Stimulated activated naive CD8-positive, alpha-beta T cell treated with anti-CD3 and anti-CD28 coated beads, Interleukin-15, amount 100 ng/mL, for 72 hours (primary cell): ENCODE results near the gene DNMT3B.
A peak's percentile ranks its signal among the peaks of the same experiment; 100 is the strongest.

ENCODE experiments used
- ATAC-seq: fragments of 150-1000 bp; cut with Tn5 transposase; 2 replicates; pipeline ENCODE4 v1.10.0; 2021; ENCODE audit warnings: mild to moderate bottlenecking, moderate library complexity
- DNase-seq, 2 donors: peaks; one replicate each; pipeline ENCODE4 v3.0.0; 2021 to 2022
- H3K27ac Mint-ChIP-seq, 2 donors: one replicate each; pipeline ENCODE4 v1.8.0; 2022; ENCODE audit warnings: mild to moderate bottlenecking in 2 of 2, mixed read lengths in 2 of 2, moderate library complexity in 2 of 2
- H3K27me3 Mint-ChIP-seq: one replicate; pipeline ENCODE4 v1.8.0; 2022; ENCODE audit warnings: mixed read lengths
- H3K4me1 Mint-ChIP-seq: one replicate; pipeline ENCODE4 v1.8.0; 2022; ENCODE audit warnings: mild to moderate bottlenecking, mixed read lengths
- H3K4me3 Mint-ChIP-seq, 2 donors: one replicate each; pipeline ENCODE4 v1.8.0; 2022; ENCODE audit warnings: mild to moderate bottlenecking in 2 of 2, mixed read lengths in 2 of 2, moderate library complexity in 1 of 2
- H3K9me3 Mint-ChIP-seq, 2 donors: one replicate each; pipeline ENCODE4 v1.8.0; 2022; ENCODE audit warnings: mixed read lengths in 2 of 2

The DNMT3B gene

DNA sequence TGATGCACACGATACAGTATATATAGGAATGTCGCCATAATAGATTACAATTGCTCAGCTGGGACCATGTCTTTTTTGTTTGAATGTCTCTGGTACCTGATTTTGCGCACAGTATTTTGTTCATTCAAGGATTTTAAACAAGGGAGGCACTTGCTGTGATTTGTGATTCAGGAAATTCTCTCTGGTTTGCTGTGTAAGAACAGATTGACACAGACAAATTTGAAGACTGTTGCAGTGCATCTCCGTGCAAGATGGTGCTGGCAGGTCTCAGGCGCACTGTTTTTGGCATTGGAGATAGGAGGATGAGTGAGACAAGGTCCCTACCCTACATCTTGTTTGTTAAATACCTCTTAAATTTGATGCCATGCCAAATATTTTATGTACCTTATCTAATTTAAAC, 60.0 kb downstream of the DNMT3B start:
- no peaks in the 10 kb centered on the region for H3K9me3 Mint-ChIP-seq
- no peak for DNase-seq
- peaks cover 48% of the 10 kb centered on the region for H3K4me1 Mint-ChIP-seq
- H3K27ac Mint-ChIP-seq = no peak overlapping the region
- ATAC-seq = no peak
- H3K27me3 Mint-ChIP-seq = no peaks in the 10 kb centered on the region
- peak overlapping the region; percentile 91 to 93 for H3K4me3 Mint-ChIP-seq

DNA sequence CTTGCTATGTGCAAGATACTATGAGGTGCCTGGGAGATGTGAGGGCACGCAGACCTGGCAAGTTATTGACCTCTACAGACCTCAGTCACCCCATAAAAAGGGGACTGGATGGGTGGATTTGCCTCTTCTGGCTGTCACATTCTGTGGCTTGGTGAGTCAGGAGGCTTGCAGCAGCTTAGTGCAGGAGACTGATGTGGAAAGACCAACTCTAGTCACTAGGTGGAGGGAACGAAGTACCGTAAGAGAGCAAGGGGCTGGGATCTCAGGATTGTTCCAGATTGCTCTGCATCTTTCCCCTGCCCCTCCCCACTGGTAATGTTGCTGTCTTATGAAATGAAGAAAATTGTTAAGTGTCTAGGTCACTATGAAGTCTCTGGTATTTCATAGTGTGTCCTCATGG, 60.9 kb downstream of the DNMT3B start:
- H3K27me3 Mint-ChIP-seq = no peaks in the 10 kb centered on the region
- no peaks in the 10 kb centered on the region for H3K9me3 Mint-ChIP-seq
- H3K4me1 Mint-ChIP-seq = peaks cover 50% of the 10 kb centered on the region
- H3K27ac Mint-ChIP-seq = peak overlapping the region in 1 of 2 donors; percentile 13
- DNase-seq (peak in 1 of 2 donors; percentile 20), ATAC-seq (no peak)
- peak overlapping the region; percentile 4 to 43 for H3K4me3 Mint-ChIP-seq

DNA sequence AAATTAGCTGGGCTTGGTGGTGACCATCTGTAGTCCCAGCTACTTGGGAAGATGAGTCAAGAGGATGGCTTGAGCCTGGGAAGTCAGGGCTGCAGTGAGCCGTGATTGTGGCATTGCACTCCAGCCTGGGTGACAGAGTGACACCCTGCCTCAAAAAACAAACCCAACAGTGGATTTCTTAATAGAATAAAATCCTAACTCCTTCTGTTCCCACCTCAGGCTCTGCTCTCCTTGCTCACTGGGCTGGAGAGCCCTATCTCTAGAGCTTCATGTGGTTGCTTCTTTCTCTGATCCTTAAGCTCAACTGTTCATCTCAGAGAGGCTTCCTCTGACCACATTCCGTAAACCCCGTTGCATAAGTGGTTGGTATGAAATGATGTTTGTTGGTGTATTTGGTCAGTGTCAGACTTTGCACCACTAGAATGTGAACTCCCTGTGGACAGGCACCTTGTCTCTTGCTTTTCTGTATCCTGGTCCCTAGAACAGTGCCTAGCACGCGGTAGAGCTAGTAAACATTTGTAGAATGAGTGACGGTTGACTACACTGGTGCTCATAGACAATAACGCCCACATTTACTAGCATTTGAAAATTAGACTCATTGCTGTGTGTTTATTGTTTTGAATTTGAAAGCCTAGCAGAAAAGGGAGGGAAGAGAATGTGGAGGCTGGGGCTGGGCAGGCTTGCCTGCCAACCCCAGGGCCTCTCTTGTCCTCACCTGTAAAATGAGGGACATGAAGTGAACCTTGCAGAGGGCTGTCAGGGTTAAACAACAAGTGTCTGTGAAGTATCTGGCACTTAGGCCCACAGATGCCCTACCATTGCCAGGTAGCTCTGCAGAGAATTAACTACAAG, 61.8 kb downstream of the DNMT3B start:
- Mint-ChIP-seq H3K4me1 (peaks cover 55% of the 10 kb centered on the region), H3K27ac (no peak overlapping the region), H3K4me3 (peak overlapping the region in 1 of 2 donors; percentile 4), H3K9me3 (no peaks in the 10 kb centered on the region), H3K27me3 (no peaks in the 10 kb centered on the region)
- no peak for ATAC-seq
- DNase-seq = no peak

DNA sequence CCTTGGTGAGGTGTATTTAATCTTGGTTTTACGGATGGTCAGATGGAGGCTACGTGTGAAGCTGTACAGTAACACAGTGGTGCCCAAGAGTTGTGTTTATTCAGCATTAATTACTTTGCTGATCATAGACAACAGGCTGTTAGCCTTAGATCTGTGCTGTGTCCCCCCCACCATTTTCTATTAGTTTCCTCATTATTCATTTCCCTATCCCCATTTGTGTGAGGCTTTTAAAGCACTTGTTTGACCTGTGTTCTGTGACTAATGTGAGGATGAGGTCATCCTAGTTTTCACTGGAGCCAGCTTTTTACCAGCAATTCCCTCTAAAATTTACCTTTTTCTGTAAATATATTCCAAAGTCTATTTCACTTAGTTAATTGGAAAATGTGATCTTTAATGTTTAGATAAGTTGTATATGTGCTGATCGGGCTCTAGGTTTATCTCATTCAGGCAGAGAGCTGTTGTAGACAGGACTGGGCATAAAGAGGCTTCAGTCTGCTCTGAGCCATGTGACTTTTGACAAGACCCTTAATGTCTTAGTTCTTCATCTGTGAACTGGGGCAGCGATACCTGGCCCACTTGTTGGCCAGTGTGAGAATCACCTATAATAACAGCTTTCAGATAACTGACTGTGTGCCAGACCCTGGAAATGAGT, 66.0 kb downstream of the DNMT3B start:
- DNase-seq (no peak), ATAC-seq (no peak)
- Mint-ChIP-seq H3K4me1 (peaks cover 65% of the 10 kb centered on the region), H3K9me3 (no peaks in the 10 kb centered on the region), H3K27ac (no peak overlapping the region), H3K27me3 (no peaks in the 10 kb centered on the region), H3K4me3 (no peak overlapping the region)

DNA sequence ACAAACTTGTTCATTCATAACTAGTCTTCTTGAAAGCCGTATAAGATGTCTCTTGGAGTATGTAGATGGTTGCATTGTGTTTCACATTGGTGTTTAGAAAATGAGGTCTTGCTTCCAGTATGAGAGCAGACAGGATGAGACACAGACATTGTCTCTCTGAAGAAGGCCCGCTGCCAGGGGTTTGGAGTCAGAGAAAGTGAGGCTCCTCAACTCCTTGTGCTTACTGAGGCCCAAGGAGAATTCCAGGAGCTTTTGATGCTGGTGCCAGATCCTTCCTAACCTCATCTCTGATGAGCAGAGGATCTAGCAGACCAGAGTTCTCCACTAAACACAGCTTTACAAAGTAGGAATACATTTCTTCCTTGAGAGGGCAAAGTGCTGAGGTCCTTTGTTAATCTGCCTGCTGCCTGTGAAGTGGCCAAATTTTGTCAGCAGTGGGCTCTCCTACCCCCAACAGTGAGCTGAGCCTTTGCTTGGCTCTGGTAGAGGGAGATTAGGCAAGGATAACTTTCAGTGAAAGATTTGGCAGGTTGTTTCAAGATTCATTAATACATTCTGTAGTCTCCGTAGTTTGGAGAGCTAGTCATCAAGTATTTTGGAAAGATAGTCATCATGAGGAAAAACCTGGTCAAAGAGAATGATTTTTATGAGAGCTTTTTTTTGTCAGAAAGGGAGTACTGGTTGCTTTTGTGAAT, 67.3 kb downstream of the DNMT3B start:
- Mint-ChIP-seq H3K9me3 (no peaks in the 10 kb centered on the region), H3K4me3 (no peak overlapping the region), H3K27me3 (no peaks in the 10 kb centered on the region), H3K27ac (peak overlapping the region in 1 of 2 donors; percentile 67), H3K4me1 (peaks cover 58% of the 10 kb centered on the region)
- no peak for ATAC-seq
- no peak for DNase-seq

DNA sequence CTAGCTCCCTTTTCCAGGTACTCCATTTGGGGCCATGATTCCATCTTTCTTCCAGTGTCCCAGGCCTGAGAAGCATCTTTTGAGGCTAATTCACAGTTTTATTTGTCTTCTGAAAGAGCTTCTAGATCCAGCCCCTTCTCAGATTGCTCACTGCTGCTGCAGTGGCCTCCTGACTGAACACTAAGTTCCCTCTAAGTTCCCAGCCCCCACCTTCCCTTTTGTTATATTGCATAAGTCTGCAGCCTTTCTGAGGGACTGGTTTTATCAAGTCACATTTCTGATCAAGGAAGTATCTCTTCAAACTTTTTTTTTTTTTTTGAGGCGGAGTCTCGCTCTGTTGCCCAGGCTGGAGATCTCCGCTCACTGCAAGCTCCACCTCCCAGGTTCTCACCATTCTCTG, 68.3 kb downstream of the DNMT3B start:
- peaks cover 58% of the 10 kb centered on the region for H3K4me1 Mint-ChIP-seq
- ATAC-seq = no peak

DNA sequence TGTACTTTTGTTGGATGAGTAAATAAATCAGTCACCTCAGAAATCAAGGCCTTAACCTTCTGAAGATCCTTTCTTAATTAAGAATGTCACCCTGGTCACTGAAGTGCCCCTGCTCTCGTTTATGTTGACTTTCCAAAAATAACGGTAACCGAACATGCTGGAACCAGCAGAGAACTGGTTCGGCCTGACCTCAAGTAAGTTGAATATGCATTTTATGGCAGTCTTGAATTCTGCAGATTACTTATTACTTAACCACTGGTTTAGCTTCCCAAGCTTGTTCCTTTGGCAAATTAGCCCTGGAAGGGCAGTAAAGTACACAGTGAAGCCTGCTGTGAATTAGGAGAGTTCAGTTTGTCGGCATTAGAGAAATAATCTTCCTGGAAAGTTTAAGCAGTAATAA, 69.8 kb downstream of the DNMT3B start:
- Mint-ChIP-seq H3K4me1 (peaks cover 58% of the 10 kb centered on the region), H3K27ac (peak overlapping the region in 1 of 2 donors; percentile 42), H3K9me3 (no peaks in the 10 kb centered on the region), H3K27me3 (no peaks in the 10 kb centered on the region), H3K4me3 (peak overlapping the region; percentile 25 to 64)
- DNase-seq = no peak
- ATAC-seq = no peak

More for the DNA sequence above, 68.3 kb downstream of the DNMT3B start:
- peak overlapping the region; percentile 2 to 8 for H3K27ac Mint-ChIP-seq
- no peaks in the 10 kb centered on the region for H3K27me3 Mint-ChIP-seq
- no peaks in the 10 kb centered on the region for H3K9me3 Mint-ChIP-seq
- H3K4me3 Mint-ChIP-seq = no peak overlapping the region
- DNase-seq = no peak

DNA sequence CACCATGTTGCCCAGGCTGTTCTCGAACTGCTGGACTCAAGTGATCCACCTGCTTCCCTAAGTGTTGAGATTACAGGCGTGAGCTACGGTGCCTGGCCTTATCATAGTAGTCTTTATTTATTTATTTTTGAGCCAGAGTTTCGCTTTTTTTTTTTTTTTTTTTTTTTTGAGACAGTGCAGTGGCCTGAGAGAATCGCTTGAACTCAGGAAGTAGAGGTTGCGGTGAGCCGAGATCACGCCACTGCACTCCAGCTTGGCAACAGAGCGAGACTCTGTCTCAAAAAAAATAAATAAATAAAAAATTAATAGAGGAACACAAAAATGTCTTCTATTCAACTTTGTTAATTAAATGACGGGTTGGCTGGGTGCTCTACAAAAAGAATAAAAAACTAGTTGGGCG, 70.5 kb downstream of the DNMT3B start:
- Mint-ChIP-seq H3K4me1 (peaks cover 55% of the 10 kb centered on the region), H3K9me3 (no peaks in the 10 kb centered on the region), H3K4me3 (peak overlapping the region; percentile 25 to 64), H3K27me3 (no peaks in the 10 kb centered on the region), H3K27ac (peak overlapping the region in 1 of 2 donors; percentile 57)
- DNase-seq = peak in 1 of 2 donors; percentile 21
- ATAC-seq = peak; percentile 64

DNA sequence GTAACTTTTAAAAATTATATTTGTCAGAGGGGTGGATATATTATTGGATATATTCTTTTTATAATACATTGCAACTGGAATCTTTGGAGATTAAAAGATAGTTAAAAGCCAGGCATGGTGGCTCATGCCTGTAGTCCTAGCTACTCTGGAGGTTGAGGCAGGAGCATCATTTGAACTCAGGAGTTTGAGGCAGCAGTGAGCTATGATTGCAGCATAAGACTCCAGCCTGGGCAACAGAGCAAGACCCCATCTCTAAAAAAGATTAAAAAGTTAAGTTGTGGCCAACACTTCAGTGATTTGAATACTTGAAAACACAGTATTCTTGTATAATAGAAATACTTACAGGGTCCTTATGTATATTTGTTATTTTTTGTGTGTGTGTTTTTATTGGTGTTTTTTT, 72.8 kb downstream of the DNMT3B start:
- no peak overlapping the region for H3K4me3 Mint-ChIP-seq
- no peak overlapping the region for H3K27ac Mint-ChIP-seq

DNA sequence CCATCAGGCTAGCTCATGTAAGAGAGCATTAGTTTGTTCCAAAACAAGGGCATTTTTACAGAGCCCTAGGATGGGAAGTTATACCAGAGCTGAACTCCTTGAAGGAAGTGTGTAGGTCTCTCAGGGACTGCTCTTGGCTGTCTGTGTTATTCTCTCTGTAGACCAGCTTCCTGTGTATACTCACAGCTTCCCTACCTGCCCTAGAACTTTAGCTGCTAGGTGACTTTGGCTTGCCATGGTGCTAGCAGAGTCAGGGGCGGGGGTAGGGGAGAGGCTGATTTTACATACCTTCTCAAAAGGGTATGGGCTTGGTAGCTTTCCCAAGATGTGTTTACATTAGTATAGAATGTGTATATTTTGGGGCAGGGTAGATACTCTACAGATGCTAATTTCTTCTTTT, 75.0 kb downstream of the DNMT3B start:
- no peak overlapping the region for H3K4me3 Mint-ChIP-seq
- H3K27me3 Mint-ChIP-seq = no peaks in the 10 kb centered on the region
- DNase-seq (no peak), ATAC-seq (no peak)
- peaks cover 45% of the 10 kb centered on the region for H3K4me1 Mint-ChIP-seq
- H3K27ac Mint-ChIP-seq = peak overlapping the region in 1 of 2 donors; percentile 40
- H3K9me3 Mint-ChIP-seq = no peaks in the 10 kb centered on the region

More for the DNA sequence above, 72.8 kb downstream of the DNMT3B start:
- ATAC-seq = no peak
- H3K9me3 Mint-ChIP-seq = no peaks in the 10 kb centered on the region
- peaks cover 50% of the 10 kb centered on the region for H3K4me1 Mint-ChIP-seq
- no peaks in the 10 kb centered on the region for H3K27me3 Mint-ChIP-seq
- DNase-seq = no peak

DNA sequence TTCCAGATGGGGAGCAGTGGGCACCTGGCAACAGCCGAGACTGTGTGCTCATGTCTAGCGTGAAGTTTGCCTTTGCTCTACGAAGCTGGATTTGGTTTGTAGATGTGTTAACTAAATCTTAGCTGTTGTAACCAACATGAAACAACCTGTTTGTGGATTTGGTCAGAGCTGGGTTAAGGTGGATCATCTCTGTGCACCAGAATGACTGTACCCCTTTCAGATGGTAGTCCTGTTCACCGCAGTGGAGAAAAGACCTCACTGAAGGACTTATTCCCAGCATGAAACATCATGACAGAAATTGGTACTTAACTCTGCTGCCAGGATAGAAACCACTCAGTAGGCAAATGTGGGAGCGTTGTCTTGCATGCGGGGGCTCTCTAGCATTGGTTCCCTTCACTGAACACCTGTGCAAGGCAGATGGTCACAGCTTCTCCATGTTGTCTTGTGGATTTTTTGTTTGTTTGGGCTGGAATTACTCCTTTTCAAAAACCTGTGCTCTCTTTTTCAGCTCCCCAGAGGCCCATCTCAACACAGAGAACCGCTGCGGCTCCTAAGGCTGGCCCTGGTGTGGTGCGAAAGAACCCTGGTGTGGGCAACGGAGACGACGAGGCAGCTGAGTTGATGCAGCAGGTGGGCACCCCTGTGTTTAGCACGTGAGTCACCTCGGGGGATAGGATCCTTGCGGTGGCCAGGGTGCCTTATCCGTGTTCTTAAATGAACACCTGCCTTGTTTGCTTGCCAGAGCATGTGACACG, 77.2 kb downstream of the DNMT3B start:
- DNase-seq (no peak), ATAC-seq (peak; percentile 94)
- Mint-ChIP-seq H3K27me3 (no peaks in the 10 kb centered on the region), H3K9me3 (no peaks in the 10 kb centered on the region), H3K4me3 (no peak overlapping the region), H3K27ac (peak overlapping the region; percentile 79 to 86), H3K4me1 (peaks cover 42% of the 10 kb centered on the region)

DNA sequence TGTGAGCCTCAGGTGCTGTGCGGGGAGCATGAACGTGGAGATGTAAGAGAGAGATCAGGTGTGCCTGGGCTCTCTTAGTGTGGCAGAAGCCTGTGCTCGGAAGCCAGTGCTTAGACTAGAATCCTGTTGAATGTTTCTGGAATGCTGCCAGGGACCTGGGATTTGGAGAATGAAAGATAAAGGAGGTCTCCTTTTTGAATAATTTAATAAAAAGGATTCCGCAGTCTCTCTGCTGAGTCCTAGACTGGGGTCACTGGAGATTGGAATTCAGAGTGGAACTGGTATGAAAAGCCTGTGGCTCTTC, 77.7 kb downstream of the DNMT3B start:
- no peak overlapping the region for H3K4me3 Mint-ChIP-seq
- H3K27ac Mint-ChIP-seq = peak overlapping the region; percentile 47 to 54
- H3K27me3 Mint-ChIP-seq = no peaks in the 10 kb centered on the region
- peaks cover 47% of the 10 kb centered on the region for H3K4me1 Mint-ChIP-seq
- ATAC-seq (no peak), DNase-seq (no peak)
- no peaks in the 10 kb centered on the region for H3K9me3 Mint-ChIP-seq

DNA sequence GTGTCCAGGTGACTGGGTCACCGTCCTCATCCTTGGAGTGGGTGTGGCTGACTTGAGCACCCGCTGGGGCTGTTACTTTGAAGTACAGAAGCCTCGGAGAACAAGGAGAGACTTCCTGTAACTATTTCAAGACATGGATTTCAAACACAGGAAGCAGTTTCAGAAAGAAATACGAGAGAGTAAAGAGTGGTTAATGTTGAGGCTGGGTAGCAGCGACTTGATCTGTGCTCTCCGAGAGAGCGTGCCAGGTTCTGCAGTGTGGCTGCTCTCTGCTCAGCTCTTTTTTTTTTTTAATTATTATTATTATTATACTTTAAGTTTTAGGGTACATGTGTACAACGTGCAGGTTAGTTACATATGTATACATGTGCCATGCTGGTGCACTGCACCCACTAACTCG, 79.0 kb downstream of the DNMT3B start:
- DNase-seq (no peak), ATAC-seq (no peak)
- Mint-ChIP-seq H3K27ac (peak overlapping the region in 1 of 2 donors; percentile 71), H3K27me3 (no peaks in the 10 kb centered on the region), H3K4me3 (peak overlapping the region in 1 of 2 donors; percentile 50), H3K9me3 (no peaks in the 10 kb centered on the region), H3K4me1 (peaks cover 52% of the 10 kb centered on the region)

DNA sequence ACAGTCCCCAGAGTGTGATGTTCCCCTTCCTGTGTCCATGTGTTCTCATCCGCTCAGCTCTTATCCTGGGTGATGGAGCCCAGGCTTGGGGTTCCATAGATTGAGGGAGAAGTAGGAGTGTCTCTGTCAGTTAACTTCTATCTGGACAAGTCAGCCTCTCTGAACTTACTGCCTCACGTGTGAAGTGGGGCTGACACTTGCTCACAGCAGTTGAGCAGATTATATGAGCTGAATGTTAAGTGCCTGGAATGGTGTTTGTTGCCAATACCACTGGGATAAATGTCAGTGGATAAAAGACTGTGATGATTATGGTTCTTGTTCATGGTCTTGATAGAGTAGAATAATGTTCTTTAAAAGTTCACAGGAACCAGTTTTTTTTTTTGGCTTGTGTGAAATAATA, 79.4 kb downstream of the DNMT3B start:
- H3K4me1 Mint-ChIP-seq = peaks cover 52% of the 10 kb centered on the region
- ATAC-seq = no peak
- DNase-seq = no peak
- H3K9me3 Mint-ChIP-seq = no peaks in the 10 kb centered on the region
- H3K27ac Mint-ChIP-seq = peak overlapping the region in 1 of 2 donors; percentile 31
- H3K4me3 Mint-ChIP-seq = no peak overlapping the region
- H3K27me3 Mint-ChIP-seq = no peaks in the 10 kb centered on the region
